GM12878 (cell line): ENCODE results near the gene PHF2. TPM values are rescaled to one million over a fixed set of nuclear protein-coding genes. Genes with fewer than 3 reads are reported as not detected.

ENCODE experiments used
- ATAC-seq: fragments of 200-7000 bp; cut with Tn5 transposase; 3 replicates; pipeline ENCODE4 v1.9.1; 2020; ENCODE audit warnings: mild to moderate bottlenecking, moderate library complexity
- BruUV-seq: library from RNA; stranded (reverse); fragments of 400-500 nt; replicated peaks from 2 replicates; lab custom pipeline; 2021; lab: Mats Ljungman, UMichigan
- CTCF ChIA-PET: fragments of 300-600 bp; sonication (Branson Sonifier 250); formaldehyde crosslinking; extraction: SDS; loops from one replicate; lab custom pipeline; 2021; ENCODE audit warnings: inconsistent platforms; lab: Yijun Ruan, JAX
- POLR2A ChIA-PET: fragments of 350-600 bp; formaldehyde crosslinking; extraction: SDS; loops from one replicate; lab custom pipeline; 2021; ENCODE audit warnings: inconsistent platforms; lab: Charles Lee
- RAD21 ChIA-PET: fragments of 300-600 bp; sonication (Branson Sonifier 250); formaldehyde crosslinking; loops from one replicate; lab custom pipeline; 2023; ENCODE audit warnings: antibody characterized with exemption; ENCODE audit not compliant: unreplicated experiment; lab: Charles Lee
- SMC1A ChIA-PET: fragments of 300-600 bp; sonication (Branson Sonifier 250); formaldehyde crosslinking; loops from one replicate; lab custom pipeline; 2023; ENCODE audit not compliant: unreplicated experiment, uncharacterized antibody; lab: Charles Lee
- DNase-seq: peaks from one replicate; pipeline ENCODE4 v3.0.0-alpha.2; 2011; ENCODE audit warnings: low read depth, low spot score
- FAIRE-seq: peaks from 3 replicates; lab custom pipeline; 2011; peaks lifted over from hg19 to GRCh38; lab: Jason Lieb, UNC
- H2AFZ ChIP-seq: 2 replicates; pipeline ENCODE4 v1.6.0; 2011; ENCODE audit warnings: low read depth, low read length, control low read depth; ENCODE audit not compliant: control insufficient read depth
- H3K27ac ChIP-seq: 2 replicates; pipeline ENCODE4 v1.5.1; 2011; ENCODE audit warnings: control low read depth; ENCODE audit not compliant: control insufficient read depth, insufficient read depth
- H3K27me3 ChIP-seq, 2 experiments: replicated peaks in 1 of 2; 2 replicates each; pipeline versions ENCODE4 v1.6.0 to v1.6.1; 2011; ENCODE audit warnings: low read length in 1 of 2; ENCODE audit not compliant: control insufficient read depth in 2 of 2, insufficient read depth in 2 of 2
- H3K36me3 ChIP-seq, 2 experiments: 2 replicates each; pipeline ENCODE4 v1.5.1; 2011; ENCODE audit warnings: low read length in 1 of 2; ENCODE audit not compliant: control insufficient read depth in 2 of 2, insufficient read depth in 2 of 2
- H3K4me1 ChIP-seq: 2 replicates; pipeline ENCODE4 v1.6.1; 2011; ENCODE audit warnings: mild to moderate bottlenecking, low read length, moderate library complexity, mixed read lengths; ENCODE audit not compliant: control insufficient read depth, insufficient read depth
- H3K4me2 ChIP-seq: 2 replicates; pipeline ENCODE4 v1.6.0; 2011; ENCODE audit warnings: control low read depth; ENCODE audit not compliant: control insufficient read depth, insufficient read depth
- H3K4me3 ChIP-seq: fragments of 200-600 bp; sonication (generic); 2 replicates; pipeline ENCODE4 v1.5.1; 2016
- H3K79me2 ChIP-seq: 2 replicates; pipeline ENCODE4 v1.6.0; 2011; ENCODE audit warnings: low read length; ENCODE audit not compliant: control insufficient read depth, insufficient read depth
- H3K9ac ChIP-seq: 2 replicates; pipeline ENCODE4 v1.8.0; 2011; ENCODE audit warnings: low read length, control low read depth, mixed read lengths; ENCODE audit not compliant: control insufficient read depth, insufficient read depth
- H3K9me3 ChIP-seq: replicated peaks from 3 replicates; pipeline ENCODE4 v1.5.1; 2011; ENCODE audit warnings: mild to moderate bottlenecking, low read length; ENCODE audit not compliant: control insufficient read depth, insufficient read depth
- H4K20me1 ChIP-seq: 2 replicates; pipeline ENCODE4 v1.6.0; 2011; ENCODE audit not compliant: control insufficient read depth, insufficient read depth
- CBX5 ChIP-seq: sonication (generic); IDR thresholded peaks from 2 replicates; pipeline ENCODE4 v1.6.1; 2016; ENCODE audit warnings: low read depth, moderate library complexity, mild to moderate bottlenecking, inconsistent platforms
- CUX1 ChIP-seq: IDR thresholded peaks from 2 replicates; pipeline ENCODE4 v1.6.1; 2012; ENCODE audit warnings: improper control_type of control experiment, low read depth, low read length; ENCODE audit not compliant: insufficient replicate concordance
- EED ChIP-seq: sonication (generic); IDR thresholded peaks from 2 replicates; pipeline ENCODE4 v1.6.1; 2016; ENCODE audit warnings: antibody characterized with exemption, low read depth
- KDM1A ChIP-seq: fragments of 200-600 bp; sonication (generic); IDR thresholded peaks from 2 replicates; pipeline ENCODE4 v1.6.1; 2016; ENCODE audit warnings: borderline replicate concordance
- MEF2A ChIP-seq: IDR thresholded peaks from 2 replicates; pipeline ENCODE4 v1.6.1; 2011; ENCODE audit warnings: low read depth, mild to moderate bottlenecking, low read length, moderate library complexity; ENCODE audit not compliant: insufficient read depth
- MLLT1 ChIP-seq: fragments of 450-650 bp; IDR thresholded peaks from 2 replicates; pipeline ENCODE4 v1.6.1; 2016; ENCODE audit warnings: mild to moderate bottlenecking
- NR2C1 ChIP-seq: fragments of 450-650 bp; IDR thresholded peaks from 2 replicates; pipeline ENCODE4 v1.6.1; 2017; ENCODE audit warnings: antibody characterized with exemption, mild to moderate bottlenecking, moderate library complexity
- PAX8 ChIP-seq: fragments of 450-650 bp; IDR thresholded peaks from 2 replicates; pipeline ENCODE4 v1.6.1; 2017; ENCODE audit warnings: mild to moderate bottlenecking, moderate library complexity
- RB1 ChIP-seq: fragments of 450-650 bp; formaldehyde crosslinking; IDR thresholded peaks from 2 replicates; pipeline ENCODE4 v1.6.1; 2017; ENCODE audit warnings: mild to moderate bottlenecking, borderline replicate concordance
- RELA ChIP-seq: fragments of 450-650 bp; IDR thresholded peaks from 2 replicates; pipeline ENCODE4 v1.8.0; 2014; ENCODE audit warnings: borderline replicate concordance; ENCODE audit not compliant: partially characterized antibody
- RUNX3 ChIP-seq: IDR thresholded peaks from 2 replicates; pipeline ENCODE4 v1.6.1; 2012; ENCODE audit warnings: low read length, inconsistent platforms
- SPI1 ChIP-seq: IDR thresholded peaks from 2 replicates; pipeline ENCODE4 v1.6.1; 2011; ENCODE audit warnings: low read depth, mild to moderate bottlenecking, low read length, moderate library complexity, borderline replicate concordance; ENCODE audit not compliant: insufficient read depth
- SREBF2 ChIP-seq: IDR thresholded peaks from 2 replicates; pipeline ENCODE4 v1.6.1; 2012; ENCODE audit warnings: mild to moderate bottlenecking, low read length
- SRF ChIP-seq, 2 experiments: IDR thresholded peaks; 2 replicates each; pipeline ENCODE4 v1.6.1; 2011; ENCODE audit warnings: low read depth in 2 of 2, low read length in 2 of 2, mild to moderate bottlenecking in 1 of 2, moderate library complexity in 1 of 2
- SUZ12 ChIP-seq: fragments of 200-600 bp; sonication (generic); IDR thresholded peaks from one replicate; pipeline ENCODE4 v1.6.1; 2018; ENCODE audit warnings: antibody characterized with exemption, mild to moderate bottlenecking; ENCODE audit not compliant: unreplicated experiment
- ZNF207 ChIP-seq: fragments of 450-650 bp; IDR thresholded peaks from 2 replicates; pipeline ENCODE4 v1.6.1; 2014; ENCODE audit warnings: antibody characterized with exemption, mild to moderate bottlenecking, borderline replicate concordance
- WGBS: methylation state at CpG from one replicate; pipeline ENCODE4 v1.1.6; 2016; ENCODE audit warnings: low lambda C conversion rate; ENCODE audit not compliant: insufficient replicate concordance, insufficient coverage; ENCODE audit errors: missing lambda C conversion rate; 5-methylcytosine and 5-hydroxymethylcytosine counted together
- in situ Hi-C: fragments of 300-500 bp; cut with MboI; formaldehyde crosslinking; loops from 9 replicates; pipeline ENCODE4 v1.14.3; 2018; ENCODE audit warnings: mixed read lengths
- intact Hi-C: fragments of 100-400 bp; cut with micrococcal nuclease; formaldehyde crosslinking; loops from one replicate; pipeline ENCODE4 v1.14.2; 2022; ENCODE audit not compliant: unreplicated experiment
- polyA plus RNA-seq, 11 experiments: library from polyadenylated mRNA; depleted of rRNA in 4 of 11; unstranded in 6 of 11; stranded (reverse) in 5 of 11; fragments of >200 nt; fragmentation: Nextera tagmentation in 4 of 11; fragmentation: Illumina TruSeq in 1 of 11; extraction: Ambion mirVana in 4 of 11; extraction: Trizol in 1 of 11; gene quantifications; 1 replicate in 1 of 11; 2 replicates in 10 of 11; pipeline versions ENCODE4 v1.2.1 to v1.2.3, GENCODE V29; 2011 to 2016; ENCODE audit warnings: inconsistent platforms in 2 of 11, missing spikeins in 2 of 11, low read depth in 1 of 11
- total RNA-seq, 4 experiments: library from RNA; depleted of rRNA in 3 of 4; stranded (reverse); fragments of >200 nt in 3 of 4; fragmentation: Illumina TruSeq in 1 of 4; extraction: Trizol in 1 of 4; gene quantifications; 2 replicates each; pipeline versions ENCODE4 v1.2.1 to v1.2.3, GENCODE V29; 2013 to 2021
- TF ChIP-seq, protein P1 (sequence below): IDR thresholded peaks from 2 replicates; pipeline ENCODE4 v1.6.1; 2012; ENCODE audit warnings: low read depth, low read length, improper control_type of control experiment

Gene PHF2
- total and polyA plus RNA-seq, 10 of the 15 experiments (the other 5 are each of a cell fraction or from before 2014, with no cell fraction given), result 0.34 to 13.3 (median 5.5) TPM

DNA sequence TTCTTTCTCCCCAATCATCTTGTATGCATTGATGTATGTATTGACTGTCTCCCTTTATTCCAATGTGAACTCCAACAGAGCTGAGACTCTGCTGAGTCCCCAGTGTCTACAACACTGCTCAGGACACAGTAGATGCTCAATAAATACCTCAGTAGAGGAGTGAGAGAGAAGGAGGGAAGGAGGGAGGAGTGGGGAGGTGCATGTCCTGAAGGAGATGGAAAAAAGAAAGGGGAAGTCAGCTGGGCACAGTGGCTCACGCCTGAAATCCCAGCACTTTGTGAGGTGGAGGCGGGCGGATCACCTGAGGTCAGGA, 2.9 kb upstream of the PHF2 start (continued):
- TF ChIP-seq SREBF2, result no peak
- TF ChIP-seq SUZ12, result no peak
- TF ChIP-seq EED, result no peak
- TF ChIP-seq MEF2A, result no peak
- TF ChIP-seq RUNX3, result no peak
- TF ChIP-seq SPI1, result no peak
- TF ChIP-seq RELA, result no peak

DNA sequence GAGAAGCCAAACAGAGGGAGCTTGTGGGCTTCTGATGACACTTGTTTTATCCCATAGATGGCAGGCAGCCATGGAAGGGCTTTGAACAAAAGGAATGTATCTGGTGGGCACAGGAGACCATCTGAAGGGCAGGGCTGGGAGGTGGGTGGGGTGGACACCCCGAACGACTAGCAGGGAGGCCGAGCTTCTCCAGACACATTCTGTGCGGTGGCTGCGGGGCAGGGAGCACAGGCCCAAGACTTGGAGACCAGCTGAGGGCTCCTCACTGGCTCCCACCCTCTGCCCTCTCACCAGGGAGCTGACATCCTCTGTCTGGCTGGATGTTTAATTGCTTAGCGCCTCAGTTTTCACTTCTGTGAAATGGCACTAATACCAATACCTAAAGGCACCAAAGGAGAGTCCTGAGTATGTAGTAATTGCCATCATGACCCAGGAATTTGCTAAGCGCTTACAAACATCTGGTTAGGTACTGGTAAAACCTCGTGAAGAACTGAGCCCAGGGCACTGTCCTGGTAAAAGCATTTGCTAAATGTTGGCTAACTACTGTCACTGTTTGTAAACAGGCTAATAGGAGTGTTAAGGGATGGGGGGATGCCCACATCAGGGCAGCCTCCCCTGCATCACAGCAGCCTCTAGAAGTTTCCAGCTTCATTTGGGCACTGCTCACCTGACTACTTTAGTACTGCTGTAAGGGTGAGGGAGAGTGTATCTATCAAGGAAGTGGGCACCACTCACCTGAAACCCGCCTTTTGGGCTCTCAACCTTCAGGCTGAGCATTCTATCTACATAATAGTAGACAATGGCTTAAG, 2.1 kb upstream of the PHF2 start:
- ChIA-PET POLR2A (interaction anchor here (0.7 kb wide), 1 partner anchor 510 kb away, joined by 5 read pairs; no protein-coding TSS in a partner anchor), RAD21 (no interaction called here), CTCF (interaction anchor here (0.7 kb wide), 1 partner anchor 556 kb away, joined by 3 read pairs; no protein-coding TSS in a partner anchor), SMC1A (no interaction called here)
- BruUV-seq, result no TSS peak
- no peak overlapping the region for H3K9ac ChIP-seq
- H2AFZ ChIP-seq, result no peak overlapping the region
- WGBS, result 93% methylated on average over 9 of the region's 9 CpGs
- H4K20me1 ChIP-seq, result no peaks in the 10 kb centered on the region
- in situ Hi-C loops, result no loop called here
- ATAC-seq (no peak), FAIRE-seq (no peak), DNase-seq (no peak)
- H3K27me3 ChIP-seq, result no peaks in the 10 kb centered on the region
- peaks cover 2% of the 10 kb centered on the region; the same call in 2 of the 3 replicates for H3K9me3 ChIP-seq
- no peak overlapping the region for H3K4me2 ChIP-seq
- H3K27ac ChIP-seq, result no peak overlapping the region
- intact Hi-C loops, result no loop called here
- peaks cover 11% of the 10 kb centered on the region for H3K4me1 ChIP-seq
- no peak overlapping the region for H3K4me3 ChIP-seq
- H3K36me3 ChIP-seq, result no peaks in the 10 kb centered on the region
- H3K79me2 ChIP-seq, result peaks cover 6% of the 10 kb centered on the region
- TF ChIP-seq CUX1, result no peak
- TF ChIP-seq ZNF207, result no peak
- no peak for TF ChIP-seq PAX8
- TF ChIP-seq, protein P1, sequence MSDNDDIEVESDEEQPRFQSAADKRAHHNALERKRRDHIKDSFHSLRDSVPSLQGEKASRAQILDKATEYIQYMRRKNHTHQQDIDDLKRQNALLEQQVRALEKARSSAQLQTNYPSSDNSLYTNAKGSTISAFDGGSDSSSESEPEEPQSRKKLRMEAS, result no peak
- TF ChIP-seq MLLT1, result no peak
- TF ChIP-seq RUNX3, result no peak
- no peak for TF ChIP-seq SRF (IDR thresholded peaks at IDR 0.05; ENCODE audit: low read depth in 2 of 2, low read length in 2 of 2)
- no peak for TF ChIP-seq RB1
- no peak for TF ChIP-seq NR2C1
- TF ChIP-seq CBX5, result no peak
- no peak for TF ChIP-seq KDM1A
